Measurements from ENCODE around the gene GBX1. TPM values are rescaled to one million over a fixed set of nuclear protein-coding genes. Genes with fewer than 3 reads are reported as not detected.

GBX1 gene
- total RNA-seq, 2 experiments from 2014 or later = not detected

- DNase-seq = no peak
- no peaks in the 10 kb centered on the region for H3K36me3 Mint-ChIP-seq (ENCODE audit: low read depth)
- peaks cover 11% of the 10 kb centered on the region for H3K27me3 Mint-ChIP-seq (ENCODE audit: low read depth)
- no peaks in the 10 kb centered on the region for H3K9me3 Mint-ChIP-seq
- H3K27ac Mint-ChIP-seq = no peak overlapping the region
- intact Hi-C loops (cut with micrococcal nuclease) = loop anchor here (2.0 to 5.0 kb wide), 3 partner anchors 23 to 332 kb away; partner anchors contain the start of gene AGAP3
- no peaks in the 10 kb centered on the region for H3K4me1 Mint-ChIP-seq (ENCODE audit: low read depth)
- CTCF ChIA-PET = interaction anchor here (0.6 to 5.5 kb wide), 9 partner anchors 10 to 189 kb away, joined by 3 to 49 read pairs (median 5); no protein-coding TSS in a partner anchor
- H3K4me3 Mint-ChIP-seq = no peak overlapping the region
Observed at GRCh38 chr7:151109094-151110048, 58.1 kb downstream of the GBX1 start.

GRCh38 chr7:151107882-151108281 lies 59.6 kb downstream of the GBX1 start:
- no peaks in the 10 kb centered on the region for H3K4me1 Mint-ChIP-seq (ENCODE audit: low read depth)
- H3K4me3 Mint-ChIP-seq = no peak overlapping the region
- H3K36me3 Mint-ChIP-seq (ENCODE audit: low read depth) = no peaks in the 10 kb centered on the region
- H3K27me3 Mint-ChIP-seq (ENCODE audit: low read depth) = peaks cover under 1% of the 10 kb centered on the region
- DNase-seq = no peak
- no peak overlapping the region for H3K27ac Mint-ChIP-seq
- CTCF ChIA-PET = interaction anchor here (1.2 to 5.5 kb wide), 4 partner anchors 11 to 145 kb away, joined by 3 to 49 read pairs (median 4); no protein-coding TSS in a partner anchor
- H3K9me3 Mint-ChIP-seq = no peaks in the 10 kb centered on the region
- intact Hi-C loops (cut with micrococcal nuclease) = no loop called here

GRCh38 chr7:151104411-151105235 lies 62.9 kb downstream of the GBX1 start:
- CTCF ChIA-PET = interaction anchor here (1.2 kb wide), 1 partner anchor 19 kb away, joined by 4 read pairs; no protein-coding TSS in a partner anchor
- H3K27me3 Mint-ChIP-seq (ENCODE audit: low read depth) = no peaks in the 10 kb centered on the region
- H3K27ac Mint-ChIP-seq = no peak overlapping the region
- H3K4me1 Mint-ChIP-seq (ENCODE audit: low read depth) = no peaks in the 10 kb centered on the region
- no peak for DNase-seq
- intact Hi-C loops (cut with micrococcal nuclease) = no loop called here
- H3K4me3 Mint-ChIP-seq = no peak overlapping the region
- H3K36me3 Mint-ChIP-seq (ENCODE audit: low read depth) = no peaks in the 10 kb centered on the region
- H3K9me3 Mint-ChIP-seq = no peaks in the 10 kb centered on the region

- intact Hi-C loops (cut with micrococcal nuclease) = no loop called here
- CTCF ChIA-PET = interaction anchor here (1.2 kb wide), 1 partner anchor 20 kb away, joined by 4 read pairs; no protein-coding TSS in a partner anchor
- Mint-ChIP-seq H3K4me1 (ENCODE audit: low read depth) (no peaks in the 10 kb centered on the region), H3K27me3 (ENCODE audit: low read depth) (no peaks in the 10 kb centered on the region), H3K27ac (no peak overlapping the region), H3K9me3 (no peaks in the 10 kb centered on the region), H3K36me3 (ENCODE audit: low read depth) (no peaks in the 10 kb centered on the region), H3K4me3 (no peak overlapping the region)
- no peak for DNase-seq
Observed at GRCh38 chr7:151103973-151104372, 63.5 kb downstream of the GBX1 start.

GRCh38 chr7:151102991-151103390 lies 64.5 kb downstream of the GBX1 start:
- no peaks in the 10 kb centered on the region for H3K27me3 Mint-ChIP-seq (ENCODE audit: low read depth)
- no peak overlapping the region for H3K4me3 Mint-ChIP-seq
- CTCF ChIA-PET = interaction anchor here (1.0 kb wide), 1 partner anchor 21 kb away, joined by 3 read pairs; no protein-coding TSS in a partner anchor
- H3K9me3 Mint-ChIP-seq = no peaks in the 10 kb centered on the region
- intact Hi-C loops (cut with micrococcal nuclease) = no loop called here
- H3K27ac Mint-ChIP-seq = no peak overlapping the region
- H3K36me3 Mint-ChIP-seq (ENCODE audit: low read depth) = no peaks in the 10 kb centered on the region
- DNase-seq = no peak
- H3K4me1 Mint-ChIP-seq (ENCODE audit: low read depth) = no peaks in the 10 kb centered on the region

GRCh38 chr7:151101621-151102396 lies 65.7 kb downstream of the GBX1 start:
- H3K36me3 Mint-ChIP-seq (ENCODE audit: low read depth) = no peaks in the 10 kb centered on the region
- CTCF ChIA-PET = interaction anchor here (0.9 to 1.2 kb wide), 3 partner anchors 15 to 22 kb away, joined by 3 to 5 read pairs (median 3); no protein-coding TSS in a partner anchor
- intact Hi-C loops (cut with micrococcal nuclease) = no loop called here

GRCh38 chr7:151100921-151101320 lies 66.6 kb downstream of the GBX1 start:
- Mint-ChIP-seq H3K4me1 (ENCODE audit: low read depth) (peaks cover under 1% of the 10 kb centered on the region), H3K27me3 (ENCODE audit: low read depth) (no peaks in the 10 kb centered on the region), H3K27ac (no peak overlapping the region), H3K4me3 (no peak overlapping the region), H3K9me3 (no peaks in the 10 kb centered on the region), H3K36me3 (ENCODE audit: low read depth) (no peaks in the 10 kb centered on the region)
- intact Hi-C loops (cut with micrococcal nuclease) = no loop called here
- CTCF ChIA-PET = interaction anchor here (1.0 to 1.2 kb wide), 2 partner anchors 14 to 19 kb away, joined by 3 read pairs; no protein-coding TSS in a partner anchor
- DNase-seq = no peak

More at GRCh38 chr7:151101621-151102396, 65.7 kb downstream of the GBX1 start:
- H3K27me3 Mint-ChIP-seq (ENCODE audit: low read depth) = no peaks in the 10 kb centered on the region
- H3K27ac Mint-ChIP-seq = no peak overlapping the region
- no peaks in the 10 kb centered on the region for H3K9me3 Mint-ChIP-seq
- H3K4me1 Mint-ChIP-seq (ENCODE audit: low read depth) = no peaks in the 10 kb centered on the region
- DNase-seq = no peak
- no peak overlapping the region for H3K4me3 Mint-ChIP-seq

- Mint-ChIP-seq H3K27me3 (ENCODE audit: low read depth) (no peaks in the 10 kb centered on the region), H3K36me3 (ENCODE audit: low read depth) (no peaks in the 10 kb centered on the region), H3K27ac (no peak overlapping the region), H3K9me3 (no peaks in the 10 kb centered on the region), H3K4me3 (no peak overlapping the region), H3K4me1 (ENCODE audit: low read depth) (peaks cover 3% of the 10 kb centered on the region)
- DNase-seq = no peak
- intact Hi-C loops (cut with micrococcal nuclease) = no loop called here
- CTCF ChIA-PET = no interaction called here
Observed at GRCh38 chr7:151099486-151100211, 67.8 kb downstream of the GBX1 start.

Other genes starting within 250 kb of the GBX1 start
- under 1 TPM; 0.17 to 0.19 TPM for gene KCNH2, start 189.4 kb downstream of the GBX1 start, total RNA-seq
- 1 to 10 TPM; 7.1 to 9.2 TPM for gene NOS3, start 176.7 kb downstream of the GBX1 start, total RNA-seq
- 1 to 10 TPM; 2.8 to 4.0 TPM for gene ATG9B, start 143.2 kb downstream of the GBX1 start, total RNA-seq
- 10 to 100 TPM; 41.3 to 47.8 TPM for gene ABCB8, start 139.2 kb downstream of the GBX1 start, total RNA-seq
- gene ASIC3, start 119.2 kb downstream of the GBX1 start, total RNA-seq = 1 to 10 TPM; 6.8 to 7.9 TPM
- 10 to 100 TPM in 1 of 2 experiments, 1 to 10 TPM in 1; 10.0 to 10.1 TPM for gene CDK5, start 109.8 kb downstream of the GBX1 start, total RNA-seq
- 10 to 100 TPM; 25.6 to 29.7 TPM for gene SLC4A2, start 108.1 kb downstream of the GBX1 start, total RNA-seq
- gene FASTK, start 86.9 kb downstream of the GBX1 start, total RNA-seq = 10 to 100 TPM; 43.6 to 45.7 TPM
- gene TMUB1, start 84.2 kb downstream of the GBX1 start, total RNA-seq = 10 to 100 TPM; 30.2 to 35.0 TPM
- 10 to 100 TPM; 16.7 to 17.7 TPM for gene AGAP3, start 81.2 kb downstream of the GBX1 start, total RNA-seq
- not detected for gene ASB10, start 19.6 kb upstream of the GBX1 start, total RNA-seq
- not detected for gene H2BK1, start 42.8 kb upstream of the GBX1 start, total RNA-seq
- gene ABCF2, start 59.5 kb upstream of the GBX1 start, total RNA-seq = 10 to 100 TPM; 33.9 to 35.5 TPM
- gene CHPF2, start 64.8 kb upstream of the GBX1 start, total RNA-seq = 10 to 100 TPM; 21.0 TPM
- 1 to 10 TPM; 4.5 to 5.8 TPM for gene SMARCD3, start 81.0 kb upstream of the GBX1 start, total RNA-seq
- 10 to 100 TPM; 46.6 to 50.3 TPM for gene NUB1, start 174.1 kb upstream of the GBX1 start, total RNA-seq
- not detected for gene WDR86, start 242.3 kb upstream of the GBX1 start, total RNA-seq